ENCODE results near the gene PQBP1.

DNA sequence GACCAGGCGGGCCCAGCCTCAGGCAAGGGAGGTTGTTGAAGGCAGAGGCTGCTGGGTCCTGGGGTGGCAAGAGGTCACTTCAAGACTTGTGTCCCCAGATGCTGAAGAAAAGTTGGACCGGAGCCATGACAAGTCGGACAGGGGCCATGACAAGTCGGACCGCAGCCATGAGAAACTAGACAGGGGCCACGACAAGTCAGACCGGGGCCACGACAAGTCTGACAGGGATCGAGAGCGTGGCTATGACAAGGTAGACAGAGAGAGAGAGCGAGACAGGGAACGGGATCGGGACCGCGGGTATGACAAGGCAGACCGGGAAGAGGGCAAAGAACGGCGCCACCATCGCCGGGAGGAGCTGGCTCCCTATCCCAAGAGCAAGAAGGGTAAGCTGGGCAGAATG, 4.4 kb downstream of the PQBP1 start:
- TF ChIP-seq ZNF157 (tag by site-specific recombination; IDR thresholded peaks at IDR 0.05) (no peak), ZNF670 (tag by site-specific recombination; IDR thresholded peaks at IDR 0.05; ENCODE audit: low read depth) (no peak), TCF7L2 (IDR thresholded peaks at IDR 0.05; ENCODE audit: borderline replicate concordance, low read depth, low read length) (no peak), ZNF239 (tag by site-specific recombination; IDR thresholded peaks at IDR 0.05) (no peak), ZNF677 (tag by site-specific recombination; IDR thresholded peaks at IDR 0.05) (no peak)
- TF ChIP-seq, protein P1, sequence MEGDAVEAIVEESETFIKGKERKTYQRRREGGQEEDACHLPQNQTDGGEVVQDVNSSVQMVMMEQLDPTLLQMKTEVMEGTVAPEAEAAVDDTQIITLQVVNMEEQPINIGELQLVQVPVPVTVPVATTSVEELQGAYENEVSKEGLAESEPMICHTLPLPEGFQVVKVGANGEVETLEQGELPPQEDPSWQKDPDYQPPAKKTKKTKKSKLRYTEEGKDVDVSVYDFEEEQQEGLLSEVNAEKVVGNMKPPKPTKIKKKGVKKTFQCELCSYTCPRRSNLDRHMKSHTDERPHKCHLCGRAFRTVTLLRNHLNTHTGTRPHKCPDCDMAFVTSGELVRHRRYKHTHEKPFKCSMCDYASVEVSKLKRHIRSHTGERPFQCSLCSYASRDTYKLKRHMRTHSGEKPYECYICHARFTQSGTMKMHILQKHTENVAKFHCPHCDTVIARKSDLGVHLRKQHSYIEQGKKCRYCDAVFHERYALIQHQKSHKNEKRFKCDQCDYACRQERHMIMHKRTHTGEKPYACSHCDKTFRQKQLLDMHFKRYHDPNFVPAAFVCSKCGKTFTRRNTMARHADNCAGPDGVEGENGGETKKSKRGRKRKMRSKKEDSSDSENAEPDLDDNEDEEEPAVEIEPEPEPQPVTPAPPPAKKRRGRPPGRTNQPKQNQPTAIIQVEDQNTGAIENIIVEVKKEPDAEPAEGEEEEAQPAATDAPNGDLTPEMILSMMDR (tag by site-specific recombination; IDR thresholded peaks at IDR 0.05): no peak
- TF ChIP-seq, protein P2, sequence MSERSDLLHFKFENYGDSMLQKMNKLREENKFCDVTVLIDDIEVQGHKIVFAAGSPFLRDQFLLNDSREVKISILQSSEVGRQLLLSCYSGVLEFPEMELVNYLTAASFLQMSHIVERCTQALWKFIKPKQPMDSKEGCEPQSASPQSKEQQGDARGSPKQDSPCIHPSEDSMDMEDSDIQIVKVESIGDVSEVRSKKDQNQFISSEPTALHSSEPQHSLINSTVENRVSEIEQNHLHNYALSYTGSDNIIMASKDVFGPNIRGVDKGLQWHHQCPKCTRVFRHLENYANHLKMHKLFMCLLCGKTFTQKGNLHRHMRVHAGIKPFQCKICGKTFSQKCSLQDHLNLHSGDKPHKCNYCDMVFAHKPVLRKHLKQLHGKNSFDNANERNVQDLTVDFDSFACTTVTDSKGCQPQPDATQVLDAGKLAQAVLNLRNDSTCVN (tag by site-specific recombination; optimal IDR thresholded peaks at IDR 0.05): no peak
